KOPT-K1 (cell line): ENCODE measurements around the gene MRGPRG.

Source experiments
- H3K27ac ChIP-seq: fragments of 200-600 bp; sonication (generic); 2 replicates; pipeline ENCODE4 v1.5.1; 2016; ENCODE audit warnings: antibody characterized with exemption, mild to moderate bottlenecking, low read depth, low read length; ENCODE audit not compliant: poor library complexity, severe bottlenecking
- H3K36me3 ChIP-seq: fragments of 200-600 bp; sonication (generic); 2 replicates; pipeline ENCODE4 v1.5.1; 2017; ENCODE audit warnings: antibody characterized with exemption, mild to moderate bottlenecking, low read length, moderate library complexity; ENCODE audit not compliant: insufficient read depth
- H3K9me3 ChIP-seq: fragments of 200-600 bp; sonication (generic); 2 replicates; pipeline ENCODE4 v1.5.1; 2017; ENCODE audit warnings: antibody characterized with exemption, low read length, mild to moderate bottlenecking; ENCODE audit not compliant: insufficient read depth, poor library complexity, severe bottlenecking

Gene MRGPRG

GRCh38 chr11:3195251-3196160 is 23.1 kb downstream of the MRGPRG start:
- Histone ChIP-seq H3K27ac (no peak overlapping the region), H3K9me3 (no peaks in the 10 kb centered on the region), H3K36me3 (no peaks in the 10 kb centered on the region)

DNA sequence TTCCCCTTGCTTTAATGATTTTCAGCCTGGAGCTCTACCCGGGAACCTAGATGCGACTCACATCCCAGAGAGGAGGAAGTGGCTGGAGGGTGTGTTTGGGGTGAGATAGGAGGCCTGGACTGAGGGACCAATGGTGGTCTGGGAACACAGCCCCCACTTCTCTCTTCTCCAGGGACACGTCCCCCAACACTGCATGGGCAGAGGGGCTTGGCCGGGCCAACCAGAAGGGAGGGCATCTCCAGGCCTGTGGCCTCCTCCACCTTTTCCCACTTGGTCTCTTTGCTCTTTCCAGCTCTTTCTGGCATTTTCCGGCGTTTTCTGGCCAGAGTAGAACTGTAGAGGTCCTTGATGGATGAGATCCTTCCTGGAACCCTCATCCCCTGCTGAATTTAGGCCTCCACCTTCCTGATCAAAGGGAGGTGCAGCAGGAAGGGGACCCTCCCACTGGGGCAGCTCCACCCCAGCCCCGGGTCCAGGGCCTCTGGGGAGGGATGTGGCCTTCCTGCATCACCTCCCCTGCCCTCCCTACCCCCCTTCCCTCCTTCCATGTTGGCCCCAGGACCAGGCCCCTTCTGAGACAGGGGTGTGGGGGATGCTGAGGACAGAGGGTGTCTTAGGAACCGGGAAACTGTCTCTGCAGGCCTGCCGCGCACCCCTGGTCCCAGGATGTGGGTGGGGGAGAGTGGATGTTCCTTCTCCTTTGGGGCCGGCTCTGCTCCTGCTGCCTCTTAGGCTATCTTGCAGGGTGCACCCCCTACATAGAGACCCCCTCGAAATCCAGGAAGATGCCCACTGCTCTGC is 24.4 kb downstream of the MRGPRG start:
- Histone ChIP-seq H3K27ac (no peak overlapping the region), H3K36me3 (no peaks in the 10 kb centered on the region), H3K9me3 (no peaks in the 10 kb centered on the region)

DNA sequence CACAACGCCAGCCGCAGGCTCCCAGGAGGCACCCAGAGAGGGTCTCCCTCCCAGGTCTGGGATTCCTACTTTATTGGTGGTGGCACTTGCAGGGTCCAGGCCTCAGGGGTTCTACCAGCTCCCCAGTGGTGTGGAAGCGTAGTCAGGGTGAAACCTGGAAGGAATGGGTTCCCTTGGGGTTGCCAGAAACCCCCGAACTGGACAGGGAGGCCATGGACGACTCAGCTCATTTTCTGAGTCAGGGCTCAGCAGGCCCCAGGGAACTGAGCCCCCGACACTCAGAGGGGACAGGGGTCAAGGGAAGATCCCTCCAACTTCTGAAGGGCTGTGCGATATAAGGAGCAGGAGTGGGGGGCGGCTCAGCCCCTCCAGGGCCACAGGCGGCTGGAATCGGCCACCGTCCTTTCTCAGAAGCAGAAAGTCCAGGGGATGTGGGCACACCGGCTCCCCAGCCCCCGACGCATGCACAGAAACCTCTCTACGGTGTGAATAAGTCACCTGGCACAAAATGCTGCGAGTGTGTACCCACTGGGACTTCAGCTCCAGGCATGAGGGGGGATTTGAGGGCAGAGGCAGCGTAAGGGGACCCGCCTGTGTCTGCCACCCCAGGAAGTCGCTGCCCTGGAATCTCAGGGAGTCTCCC is 25.1 kb downstream of the MRGPRG start:
- no peaks in the 10 kb centered on the region for H3K9me3 ChIP-seq
- H3K36me3 ChIP-seq, result no peaks in the 10 kb centered on the region
- no peak overlapping the region for H3K27ac ChIP-seq

DNA sequence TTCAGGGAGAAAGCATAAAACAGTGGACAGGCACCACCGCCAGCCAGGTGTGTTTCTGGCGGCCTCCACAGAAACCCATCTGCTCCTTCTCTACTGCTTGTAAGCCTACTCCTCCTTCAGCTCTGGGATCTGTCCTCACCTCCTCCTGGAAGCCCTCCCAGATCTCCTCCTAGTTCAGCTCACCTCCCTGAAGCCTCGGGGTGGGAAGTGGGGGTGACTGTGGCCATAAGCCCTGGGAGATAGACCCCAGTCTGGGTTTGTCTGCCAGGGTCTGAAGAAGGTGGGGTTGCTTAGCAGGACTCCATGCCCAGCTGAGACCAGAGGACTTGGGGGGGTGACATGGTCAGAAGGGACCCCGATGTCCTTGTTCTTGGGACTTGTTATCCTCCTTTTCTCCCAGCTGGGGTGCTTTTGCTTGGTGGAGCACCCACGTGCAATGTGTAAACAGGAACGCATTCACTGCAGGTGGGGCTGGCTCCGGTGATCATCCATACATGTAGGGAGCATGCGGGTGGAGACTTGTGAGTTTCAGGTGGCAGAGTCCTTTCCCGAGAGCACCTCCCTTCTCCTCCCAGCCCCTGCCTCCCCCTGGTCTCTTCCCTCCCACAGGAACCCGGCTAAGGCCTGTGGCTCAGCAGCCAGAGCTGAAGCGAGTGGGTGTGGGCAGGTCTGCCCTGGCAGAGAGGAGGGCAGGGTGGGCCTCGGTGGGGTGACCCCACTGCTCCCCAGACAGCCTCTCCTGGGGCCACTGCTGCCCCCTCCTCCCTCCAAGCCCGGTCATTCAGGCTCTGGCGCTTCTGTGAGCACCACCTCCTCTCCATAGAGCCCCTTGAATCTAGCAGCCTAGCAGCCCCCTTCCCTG is 25.9 kb downstream of the MRGPRG start:
- H3K36me3 ChIP-seq, result no peaks in the 10 kb centered on the region
- H3K9me3 ChIP-seq, result no peaks in the 10 kb centered on the region
- H3K27ac ChIP-seq, result no peak overlapping the region

DNA sequence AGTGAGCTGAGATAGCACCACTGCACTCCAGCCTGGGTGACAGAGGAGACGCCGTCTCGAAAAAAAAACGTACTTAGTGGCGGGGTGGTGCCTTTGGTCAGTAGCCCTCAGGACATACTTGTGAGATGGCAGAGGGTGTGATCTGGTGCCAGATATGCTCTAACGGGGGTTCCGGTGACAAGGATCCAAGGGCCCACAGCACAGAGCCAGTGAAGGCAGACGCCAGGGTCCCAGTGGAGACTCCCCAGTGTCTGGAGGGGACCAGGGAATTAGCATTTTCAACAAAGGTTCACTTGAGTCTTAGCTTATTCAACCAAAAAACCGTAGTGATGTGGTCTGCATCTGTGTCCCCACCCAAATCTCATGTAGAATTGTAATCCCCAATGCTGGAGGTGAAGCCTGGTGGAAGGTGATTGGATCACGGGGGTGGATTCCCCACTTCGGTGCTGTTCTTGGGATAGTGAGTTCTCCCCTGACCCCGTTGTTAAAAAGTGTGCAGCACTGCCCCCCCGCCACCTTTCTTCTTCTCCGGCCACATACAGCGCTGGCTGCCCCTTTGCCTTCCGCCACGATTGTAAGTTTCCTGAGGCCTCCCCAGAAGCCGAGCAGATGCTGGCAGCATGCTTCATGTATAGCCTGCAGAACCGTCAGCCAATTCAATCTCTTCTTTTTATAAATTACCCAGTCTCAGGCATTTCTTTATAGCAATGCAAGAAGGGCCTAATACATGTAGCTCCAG is 26.9 kb downstream of the MRGPRG start:
- Histone ChIP-seq H3K9me3 (no peaks in the 10 kb centered on the region), H3K27ac (no peak overlapping the region), H3K36me3 (no peaks in the 10 kb centered on the region)

GRCh38 chr11:3190600-3190999 is 28.0 kb downstream of the MRGPRG start:
- Histone ChIP-seq H3K27ac (no peak overlapping the region), H3K36me3 (no peaks in the 10 kb centered on the region)

DNA sequence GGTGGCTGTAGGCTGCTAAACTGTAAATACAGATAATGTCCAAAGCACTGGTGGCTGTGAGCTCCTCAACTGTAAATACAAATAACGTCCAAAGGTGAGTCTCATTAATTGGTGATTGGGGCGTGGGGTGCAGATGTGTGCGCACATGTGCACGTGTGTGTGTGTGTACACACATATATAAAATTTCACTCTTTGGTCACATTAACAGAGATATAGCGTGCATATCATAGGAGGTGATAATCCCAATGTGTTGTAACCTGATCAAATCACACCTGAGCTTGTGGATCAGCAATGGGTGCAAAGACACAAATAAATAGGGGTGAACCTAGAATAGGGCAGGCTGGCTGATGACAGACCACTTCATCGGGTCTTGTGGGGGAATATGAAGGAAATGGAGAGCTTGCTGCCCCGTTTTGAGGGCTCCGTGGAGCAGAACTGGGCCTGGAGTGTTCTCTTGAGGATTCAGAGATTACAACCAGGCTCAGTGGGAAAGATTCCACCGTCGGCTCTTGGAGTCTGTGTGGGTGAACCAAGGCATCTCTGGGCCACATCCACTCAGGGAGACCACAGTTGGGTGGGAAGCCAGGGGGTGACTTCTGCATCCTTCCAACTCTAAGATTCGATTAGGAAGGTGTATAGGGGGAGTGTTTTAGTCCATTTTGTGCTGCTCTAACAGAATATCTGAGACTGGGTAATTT is 28.6 kb downstream of the MRGPRG start:
- H3K9me3 ChIP-seq, result no peaks in the 10 kb centered on the region
- H3K36me3 ChIP-seq, result no peaks in the 10 kb centered on the region
- no peak overlapping the region for H3K27ac ChIP-seq

More at GRCh38 chr11:3190600-3190999, 28.0 kb downstream of the MRGPRG start:
- H3K9me3 ChIP-seq, result no peaks in the 10 kb centered on the region

- no peaks in the 10 kb centered on the region for H3K9me3 ChIP-seq
- H3K27ac ChIP-seq, result no peak overlapping the region
- H3K36me3 ChIP-seq, result no peaks in the 10 kb centered on the region
Observed at GRCh38 chr11:3189196-3189843, 29.3 kb downstream of the MRGPRG start.

GRCh38 chr11:3188496-3189195 is 30.0 kb downstream of the MRGPRG start:
- Histone ChIP-seq H3K36me3 (no peaks in the 10 kb centered on the region), H3K9me3 (no peaks in the 10 kb centered on the region), H3K27ac (no peak overlapping the region)

DNA sequence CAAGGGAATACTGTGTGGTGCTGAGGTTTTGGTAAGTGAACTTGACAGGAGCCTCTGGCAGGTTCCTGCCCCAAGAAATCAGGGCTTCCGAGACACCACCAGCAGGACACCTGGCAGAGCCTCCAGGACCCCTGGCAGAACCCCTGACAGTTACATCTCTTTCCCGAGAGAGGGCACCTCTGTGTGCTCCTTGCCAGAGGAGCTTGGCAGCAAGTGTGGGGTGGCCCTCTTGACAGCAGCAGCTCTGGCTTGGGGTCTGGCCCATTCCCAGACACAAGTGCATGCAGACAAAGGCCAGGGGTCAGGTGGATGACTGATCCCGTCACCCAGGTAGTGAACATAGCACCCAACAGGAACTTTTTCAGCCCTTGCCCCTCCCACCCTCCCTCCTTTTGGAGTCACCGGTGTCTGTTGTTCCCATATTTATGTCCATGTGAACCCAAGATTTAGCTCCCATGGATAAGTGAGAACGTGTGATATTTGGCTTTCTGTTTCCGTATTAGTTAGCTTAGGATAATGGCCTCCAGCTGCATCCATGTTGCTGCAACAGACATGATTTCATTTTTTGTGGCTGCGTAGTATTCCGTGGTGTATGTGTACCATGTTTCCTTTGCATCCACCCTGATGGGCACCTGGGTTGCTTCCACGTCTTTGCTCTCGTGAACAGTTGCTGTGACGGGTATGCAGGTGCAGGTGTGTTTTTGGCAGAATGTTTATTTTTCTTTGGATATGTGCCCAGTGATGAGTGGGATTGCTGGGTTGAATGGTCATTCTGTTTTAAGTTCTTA is 32.3 kb downstream of the MRGPRG start:
- Histone ChIP-seq H3K36me3 (no peaks in the 10 kb centered on the region), H3K9me3 (no peaks in the 10 kb centered on the region), H3K27ac (no peak overlapping the region)

GRCh38 chr11:3184732-3185347 is 33.8 kb downstream of the MRGPRG start:
- Histone ChIP-seq H3K36me3 (no peaks in the 10 kb centered on the region), H3K27ac (no peak overlapping the region), H3K9me3 (peaks cover 12% of the 10 kb centered on the region)

DNA sequence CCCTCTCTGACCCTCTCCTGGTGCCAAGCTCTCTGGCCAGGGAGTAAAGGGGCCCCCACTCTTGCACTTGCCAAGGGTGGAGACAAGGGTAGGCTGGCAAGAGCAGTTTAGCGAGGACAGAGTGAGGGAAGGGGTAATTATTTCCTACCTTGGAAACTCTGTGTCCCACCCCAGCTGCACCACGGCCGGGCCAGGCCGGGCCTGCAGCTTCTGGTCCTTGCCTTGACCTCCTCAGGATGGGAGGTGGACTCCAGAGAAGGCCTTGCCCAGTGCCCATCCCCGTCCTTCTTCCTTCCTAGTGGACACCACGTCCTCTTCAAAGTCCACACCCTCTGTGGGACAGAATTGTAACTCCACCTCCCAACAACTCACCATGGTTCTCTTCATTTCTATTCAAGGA is 35.1 kb downstream of the MRGPRG start:
- H3K36me3 ChIP-seq, result no peaks in the 10 kb centered on the region
- H3K9me3 ChIP-seq, result peaks cover 14% of the 10 kb centered on the region
- no peak overlapping the region for H3K27ac ChIP-seq
